ENCODE results near the gene FOXF1.

Gene FOXF1

DNA sequence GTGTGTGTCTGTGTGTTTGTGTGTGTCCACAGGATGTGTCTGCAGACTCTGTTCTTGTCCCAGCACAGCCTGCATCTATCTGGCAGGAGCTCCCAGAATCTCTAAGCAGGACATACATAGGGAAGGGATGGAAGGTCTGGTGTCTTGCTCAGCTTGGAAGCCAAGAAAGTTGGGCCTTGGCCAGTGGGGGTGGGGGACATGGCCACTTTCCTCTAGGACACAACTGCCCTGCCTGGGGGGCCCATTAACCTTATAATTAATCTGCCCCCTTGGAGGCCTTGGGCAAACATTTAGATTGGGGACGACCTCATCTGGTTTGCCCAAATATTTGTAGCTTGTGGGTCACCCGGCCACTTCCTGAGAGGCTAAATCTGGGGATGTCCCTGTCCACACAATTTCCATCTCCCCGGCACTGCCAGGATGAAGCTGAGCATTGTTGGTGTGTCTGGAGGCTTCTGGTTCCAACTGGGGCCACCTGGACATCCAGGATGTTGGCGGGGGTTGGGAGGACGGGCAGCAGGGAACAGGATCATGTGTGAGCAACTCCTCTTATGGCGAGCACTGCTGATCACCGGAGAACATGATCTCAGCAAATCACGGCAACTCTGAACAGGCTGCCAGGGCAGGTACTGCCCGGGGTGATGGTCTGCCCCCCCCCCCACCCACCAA, 17.2 kb upstream of the FOXF1 start:
- DNase-seq (ENCODE audit: low read depth in 2 of 2): no peak

DNA sequence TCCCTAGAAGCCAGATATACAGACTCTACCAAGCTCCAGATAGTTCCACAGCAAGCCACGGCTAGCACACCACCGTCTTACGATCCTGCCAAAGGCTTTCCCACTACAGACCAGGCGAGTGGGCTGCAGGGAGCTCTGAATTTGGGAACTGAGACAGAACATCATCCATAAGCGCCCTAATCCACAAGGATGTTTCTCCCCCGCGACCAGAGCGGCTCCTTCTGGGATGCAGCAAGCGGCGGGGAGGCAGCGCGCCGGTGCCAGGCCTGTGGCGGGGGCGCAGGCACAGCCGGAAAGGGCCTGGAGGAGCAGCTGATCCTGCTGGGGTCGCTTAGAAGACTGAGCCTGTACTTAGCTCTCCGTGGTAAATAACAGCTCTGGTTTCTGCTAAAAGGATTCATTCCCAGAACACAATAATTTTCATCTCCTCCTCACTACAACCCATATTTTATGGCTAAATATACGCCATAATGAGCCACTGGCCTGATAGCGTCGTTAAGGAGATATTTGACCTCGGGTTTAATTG, 16.2 kb upstream of the FOXF1 start:
- DNase-seq (ENCODE audit: low read depth in 2 of 2): no peak

DNA sequence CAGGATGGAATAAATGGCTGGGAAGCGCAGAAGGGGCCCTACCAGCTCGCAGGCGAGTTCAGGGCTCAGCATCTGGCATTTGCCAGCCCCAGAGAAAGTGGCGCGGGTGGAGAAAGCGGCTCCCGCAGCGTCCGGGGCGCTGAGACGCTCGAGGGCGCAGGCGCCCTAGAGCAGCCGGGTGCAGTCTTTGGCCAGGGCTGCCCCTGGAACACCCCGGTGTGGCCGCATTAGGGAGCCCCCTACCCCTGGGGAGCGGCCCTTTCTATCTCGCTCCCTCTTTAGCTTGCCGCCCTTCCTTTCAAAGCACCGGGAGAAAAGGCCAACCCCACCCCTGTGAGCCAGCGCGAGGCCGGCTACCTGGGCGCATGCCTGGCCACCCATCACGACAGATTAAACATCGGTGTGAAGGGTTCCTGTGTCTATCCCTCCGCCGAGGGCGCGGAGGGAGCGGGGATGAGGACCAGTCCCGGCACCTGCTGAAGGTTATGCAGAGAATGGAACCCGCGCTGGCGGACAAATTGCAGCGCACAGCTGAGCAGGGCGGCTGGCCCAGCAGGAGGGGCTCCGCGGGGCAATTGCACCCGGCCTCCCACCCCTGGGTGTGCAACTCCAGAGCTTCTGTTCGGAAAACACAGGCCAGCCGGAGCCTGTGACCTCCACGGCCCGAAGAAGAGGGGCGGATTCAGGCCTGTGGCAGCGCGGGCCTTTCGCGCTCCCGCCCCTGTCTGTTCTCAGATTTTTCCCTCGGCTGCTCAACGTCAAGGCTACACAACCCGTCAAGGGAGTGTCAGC, 15.6 kb upstream of the FOXF1 start:
- DNase-seq (ENCODE audit: low read depth in 2 of 2): no peak

DNA sequence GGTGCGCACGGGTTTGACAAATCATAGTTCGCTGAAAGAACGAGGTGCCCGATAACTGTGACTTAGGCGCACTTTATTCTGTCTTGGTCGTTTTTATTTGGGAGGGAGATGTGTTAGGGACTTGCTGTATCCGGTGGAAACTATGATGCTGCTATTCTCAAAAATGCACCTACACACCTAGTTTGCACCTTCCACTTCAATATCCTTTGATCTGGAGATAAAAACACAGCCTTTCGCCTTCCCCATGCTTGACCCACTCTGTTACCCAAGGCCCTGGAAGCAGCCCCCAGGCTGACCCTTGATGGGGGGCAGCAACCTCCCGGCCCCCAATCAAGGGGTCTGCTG, 15.0 kb upstream of the FOXF1 start:
- DNase-seq (ENCODE audit: low read depth in 2 of 2): no peak

DNA sequence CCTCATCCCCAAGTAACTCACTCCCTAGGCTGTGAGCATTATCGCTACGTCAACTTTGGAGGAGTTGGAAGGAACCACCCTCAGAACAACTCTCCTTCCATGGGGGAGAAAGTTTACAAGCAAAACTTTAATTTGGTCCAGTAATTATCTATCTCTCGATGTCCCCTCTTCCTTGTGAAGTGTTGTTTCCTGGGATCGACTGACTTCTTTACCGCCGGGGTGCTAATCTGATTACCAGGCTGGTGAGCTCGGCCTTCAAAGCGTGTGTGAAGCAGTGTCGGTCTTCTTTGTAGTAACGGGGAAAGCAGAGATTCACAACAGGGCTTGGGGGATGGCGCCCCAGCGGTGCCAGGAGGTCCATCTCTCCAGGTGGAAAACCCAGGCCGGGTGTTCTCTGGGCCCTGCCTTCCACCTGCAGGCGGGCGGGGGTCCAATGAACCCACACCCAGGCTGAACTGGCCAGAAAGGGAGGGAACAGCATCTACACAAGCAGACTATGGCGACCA, 14.5 kb upstream of the FOXF1 start:
- no peak for DNase-seq (ENCODE audit: low read depth in 2 of 2)

DNA sequence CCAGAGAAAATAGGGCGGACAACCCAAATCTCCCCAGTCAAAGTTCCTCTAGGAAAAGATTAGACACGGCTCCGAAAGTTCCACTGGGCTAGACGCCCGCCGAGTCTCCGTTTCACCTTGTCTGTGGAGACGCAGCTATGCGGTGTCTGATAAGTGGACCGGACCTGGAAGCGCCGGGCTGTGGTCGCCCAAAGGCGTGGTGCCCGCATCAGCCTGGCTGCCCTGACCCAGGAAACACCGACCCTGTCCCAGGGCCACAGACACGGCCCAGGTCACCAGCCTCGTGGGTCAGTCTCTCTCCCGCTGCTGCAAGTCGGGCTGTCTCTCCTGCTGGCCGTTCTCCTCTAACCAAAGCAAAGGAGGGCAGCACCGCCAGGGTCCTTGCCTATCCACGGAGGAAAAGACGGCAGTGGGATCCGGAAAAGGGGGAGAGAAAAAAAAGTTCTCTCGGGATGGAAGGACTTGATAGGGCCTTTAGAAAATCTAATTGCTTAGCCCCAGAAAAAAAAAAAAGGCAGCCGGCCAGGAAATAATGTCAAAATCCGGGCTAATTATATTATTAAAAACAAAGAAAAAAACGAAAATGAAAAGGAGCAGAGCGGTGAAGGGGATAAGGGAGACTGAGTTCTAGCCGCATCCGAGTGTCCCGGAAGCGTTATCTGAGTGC, 13.9 kb upstream of the FOXF1 start:
- DNase-seq (ENCODE audit: low read depth in 2 of 2): no peak

DNA sequence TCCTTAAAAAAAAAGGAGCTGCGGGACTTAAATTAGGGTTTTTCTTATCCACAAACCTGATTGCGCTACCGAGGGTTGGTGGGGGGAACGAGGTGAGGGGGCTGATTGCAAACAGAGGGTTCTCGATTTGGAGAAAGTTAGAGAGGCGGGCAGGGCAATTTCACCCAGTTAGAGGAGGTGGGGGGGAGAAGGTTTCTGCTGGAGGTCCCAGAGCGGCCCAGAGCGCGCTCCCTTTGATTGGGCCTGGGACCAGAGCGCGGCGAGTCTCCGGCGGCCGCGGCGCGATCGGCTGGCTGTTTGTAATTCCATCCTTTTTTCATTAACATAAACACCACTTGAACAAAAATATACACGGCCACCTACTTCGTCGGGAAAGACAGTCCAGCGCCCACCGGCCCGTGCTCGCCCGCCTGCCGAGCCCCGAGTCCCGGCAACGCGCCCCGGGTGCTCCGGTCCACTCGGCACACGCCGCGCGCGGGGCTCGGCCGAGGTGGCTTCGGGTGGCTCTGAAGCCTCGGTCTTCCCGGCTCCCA, 13.3 kb upstream of the FOXF1 start:
- no peak for DNase-seq (ENCODE audit: low read depth in 2 of 2)

DNA sequence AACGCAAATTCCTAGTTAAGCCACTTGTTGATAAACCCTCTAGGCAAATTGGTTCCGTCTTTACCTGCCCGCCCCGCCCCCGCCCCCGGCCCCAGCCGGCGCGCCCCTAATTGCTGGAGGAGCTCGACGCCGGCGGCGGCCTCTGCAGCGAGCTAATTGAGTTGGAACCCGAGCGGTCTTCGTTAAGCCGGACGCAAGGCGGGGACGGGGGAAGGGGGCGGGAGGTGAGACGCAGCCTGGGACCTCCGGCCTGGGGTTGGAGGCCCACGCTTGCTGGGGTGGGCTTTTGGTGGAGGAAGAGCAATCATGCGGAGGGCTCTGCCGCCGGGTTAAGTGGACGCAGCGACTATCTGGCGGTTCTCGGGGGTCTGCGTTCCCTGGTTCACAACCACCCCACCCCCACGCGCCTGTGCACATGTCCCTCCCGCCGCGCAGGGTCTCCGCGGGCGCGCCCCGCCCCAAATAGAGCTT, 12.7 kb upstream of the FOXF1 start:
- no peak for DNase-seq (ENCODE audit: low read depth in 2 of 2)

DNA sequence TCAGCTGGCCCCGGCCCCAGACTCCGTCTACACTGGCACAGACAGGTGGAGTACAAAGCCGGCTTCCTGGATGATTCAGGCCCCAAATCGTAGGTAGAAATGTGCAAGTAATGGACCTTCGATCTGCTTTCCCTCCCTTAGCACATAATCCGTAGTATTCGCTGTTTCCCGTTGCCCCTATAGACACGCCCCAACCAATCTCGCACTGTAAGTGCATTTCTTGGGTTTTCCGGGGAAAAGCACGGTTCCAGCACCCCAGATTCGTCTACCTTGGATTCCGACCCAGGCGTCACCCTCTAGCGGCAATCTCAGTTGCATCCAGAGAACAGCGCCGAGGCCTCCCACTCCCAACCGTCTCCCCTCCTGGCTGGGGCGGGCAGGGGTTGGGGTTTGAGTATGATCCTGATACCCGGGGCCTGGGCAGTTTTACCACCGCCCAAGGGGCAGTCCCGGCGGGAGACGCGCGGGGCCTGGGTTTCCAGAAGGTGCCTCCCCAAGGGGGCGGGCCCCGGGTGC, 12.1 kb upstream of the FOXF1 start:
- DNase-seq (ENCODE audit: low read depth in 2 of 2): no peak

DNA sequence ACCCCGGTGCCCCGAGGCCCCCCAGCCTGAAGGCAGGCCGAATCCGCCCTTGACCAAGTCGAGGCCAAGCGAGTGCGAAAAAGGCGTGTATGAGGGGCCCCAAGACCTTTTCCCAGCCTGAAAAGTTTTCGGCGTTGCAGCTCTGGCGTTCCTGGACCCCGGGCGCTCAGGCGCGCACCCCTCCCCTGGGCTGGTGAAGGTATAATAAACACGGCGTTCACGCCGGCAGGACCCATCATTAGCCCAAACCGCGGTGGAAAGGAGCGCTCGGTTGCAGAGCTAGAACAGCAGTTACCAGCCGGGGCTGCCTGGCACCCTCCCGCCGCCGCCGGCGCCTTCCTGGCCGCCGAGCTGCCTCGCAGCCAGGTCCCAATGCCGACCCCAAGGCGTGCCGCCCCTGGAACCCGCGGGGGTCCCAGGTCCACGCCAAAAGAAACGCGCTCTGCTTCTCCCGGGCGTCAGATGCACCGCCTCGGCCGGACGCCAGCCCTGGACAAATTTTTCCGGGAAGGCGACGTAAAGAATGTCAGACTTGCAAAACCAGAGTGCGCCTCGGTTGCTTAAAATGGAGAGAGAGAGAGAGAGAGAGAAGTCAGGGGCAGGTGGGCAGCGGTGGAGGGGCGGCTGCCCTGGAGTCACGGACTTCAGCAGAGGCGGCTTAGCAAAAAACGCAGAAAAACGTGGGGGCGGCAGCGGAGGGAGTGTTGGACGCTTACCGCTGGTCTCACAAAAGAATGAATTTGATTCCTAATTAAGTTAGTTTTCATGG, 11.5 kb upstream of the FOXF1 start:
- no peak for DNase-seq (ENCODE audit: low read depth in 2 of 2)

DNA sequence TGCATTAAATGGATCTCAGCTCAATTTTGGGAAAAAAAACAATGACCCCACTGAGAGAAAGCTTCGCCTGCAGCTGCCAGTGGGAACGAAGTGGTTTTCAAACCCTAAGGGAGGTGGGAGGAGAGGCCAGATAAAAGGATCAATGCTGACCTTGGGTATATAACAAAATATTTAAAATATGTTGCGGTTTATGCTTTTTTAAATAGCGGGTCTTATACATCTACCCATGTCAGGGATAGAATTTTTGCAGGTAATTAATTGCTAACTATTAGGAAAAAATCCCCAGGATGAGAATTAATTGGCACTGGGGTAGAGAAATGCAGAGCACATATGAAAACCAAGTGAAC, 10.9 kb upstream of the FOXF1 start:
- DNase-seq (ENCODE audit: low read depth in 2 of 2): no peak

DNA sequence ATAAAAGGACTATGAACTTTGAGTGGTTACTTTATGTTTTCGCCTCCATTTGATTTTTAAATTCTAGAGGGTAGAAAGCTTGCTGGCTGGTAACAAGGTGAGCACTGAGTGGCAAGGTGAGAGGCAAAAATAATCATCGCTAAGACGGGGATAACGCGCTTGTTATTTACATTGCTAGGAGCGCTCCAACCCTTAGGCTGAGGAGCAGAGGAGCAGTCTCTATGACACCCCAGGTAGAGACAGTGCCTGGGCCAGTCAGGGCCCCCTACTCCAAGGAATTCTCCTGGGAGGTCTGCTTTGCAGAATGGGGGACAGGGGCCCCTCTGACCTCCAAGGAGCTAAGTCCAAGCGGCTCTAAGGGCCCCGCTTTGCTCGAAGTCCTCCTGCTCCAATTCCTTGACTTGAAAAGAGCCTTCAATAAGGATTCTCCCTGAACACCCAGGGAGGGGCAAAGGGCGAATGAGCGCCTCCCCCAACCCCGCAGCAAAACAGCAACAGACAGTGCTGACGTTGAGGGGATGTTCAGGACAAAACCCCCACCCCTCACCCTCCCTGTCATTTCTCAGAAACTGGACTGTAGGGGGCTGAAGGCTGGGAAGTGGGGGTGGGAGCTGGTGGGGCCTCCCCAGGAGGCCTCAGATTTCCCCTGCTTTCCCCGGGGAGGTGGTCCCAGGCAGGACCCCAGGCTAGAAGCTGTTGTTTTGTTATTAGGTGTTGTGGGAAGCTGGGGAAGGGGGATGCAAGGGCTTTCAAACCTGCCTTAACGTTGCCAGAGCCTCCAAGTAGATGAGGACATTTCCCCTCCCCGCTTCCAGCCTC, 10.2 kb upstream of the FOXF1 start:
- no peak for DNase-seq (ENCODE audit: low read depth in 2 of 2)

DNA sequence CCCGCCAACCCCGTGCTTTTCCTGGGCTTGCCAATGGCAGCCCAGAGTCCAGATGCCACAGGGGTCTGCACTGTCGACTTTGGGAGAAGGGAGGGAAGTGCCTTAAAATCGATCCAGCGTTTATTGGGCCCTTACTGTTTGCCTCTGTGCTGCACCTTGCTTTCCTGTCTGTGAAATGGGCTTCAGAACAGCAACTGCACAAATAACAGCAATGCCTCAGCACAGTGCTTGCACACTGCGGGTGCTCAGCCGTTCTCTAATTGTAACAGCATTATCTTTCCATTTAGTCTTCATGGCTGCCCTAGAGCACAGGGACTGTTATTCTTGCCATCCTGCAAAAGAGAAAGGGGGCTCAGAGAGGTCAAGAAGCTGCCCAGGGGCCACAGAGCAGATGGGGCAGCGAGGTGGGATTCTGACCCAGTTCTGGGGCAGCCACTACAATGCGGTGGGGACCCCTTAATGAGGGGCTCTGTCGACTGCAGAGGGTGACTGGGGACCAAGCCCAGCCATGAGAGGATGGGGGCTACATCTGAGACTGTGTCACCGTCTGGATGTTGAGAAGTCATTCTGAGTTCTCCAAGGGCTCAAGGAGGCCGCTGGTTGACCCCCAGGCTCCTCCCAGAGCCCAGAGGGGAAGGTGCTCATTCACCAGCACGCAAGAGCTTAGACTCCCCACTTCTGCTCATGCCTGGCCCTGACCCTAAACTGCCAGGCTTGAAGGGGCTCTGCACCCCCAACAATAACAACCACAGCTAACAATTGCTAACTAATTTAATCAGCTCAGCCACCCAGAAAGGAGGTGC, 9.4 kb upstream of the FOXF1 start:
- no peak for DNase-seq (ENCODE audit: low read depth in 2 of 2)

DNA sequence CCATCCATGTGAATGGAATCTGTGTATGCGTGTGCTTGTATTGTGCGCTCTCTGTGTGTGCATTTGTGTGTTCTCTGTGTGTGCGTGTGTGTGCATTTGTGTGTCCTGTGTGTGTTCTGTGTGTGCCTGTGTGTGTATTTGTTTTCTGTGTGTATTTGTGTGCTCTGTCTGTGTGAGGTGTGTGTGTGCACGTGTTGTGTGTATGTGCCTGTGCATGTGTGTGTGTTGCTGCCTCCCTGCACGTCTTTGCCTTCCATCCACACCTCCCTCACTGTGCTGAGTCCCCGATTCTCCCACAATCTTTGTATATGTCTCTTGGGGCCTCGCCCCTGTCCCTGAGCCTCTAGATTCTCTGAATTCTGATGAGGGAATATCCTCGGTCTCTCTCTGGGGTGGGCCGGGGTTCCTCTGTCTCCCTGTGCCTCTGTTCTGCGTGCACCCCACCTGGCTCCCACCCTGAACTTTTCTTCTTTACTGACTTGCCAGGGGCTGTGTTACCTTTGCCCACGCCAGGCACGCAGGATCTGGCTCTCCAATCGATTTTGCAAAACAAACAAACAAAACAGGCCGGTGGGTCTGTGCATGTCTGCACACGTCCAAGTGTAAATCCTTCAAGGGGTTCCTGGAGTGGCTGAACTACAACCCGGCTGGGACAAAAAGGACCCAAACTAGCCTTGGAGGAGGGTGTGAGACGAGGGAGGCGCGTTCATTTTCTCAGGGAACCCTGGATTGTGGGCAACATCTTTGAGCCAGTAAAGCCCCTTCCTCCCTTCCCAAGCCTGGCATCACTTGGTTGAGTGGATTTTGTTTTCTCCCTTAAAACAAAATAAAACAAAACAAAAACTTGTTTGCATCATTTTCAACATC, 8.1 kb upstream of the FOXF1 start:
- no peak for DNase-seq (ENCODE audit: low read depth in 2 of 2)

DNA sequence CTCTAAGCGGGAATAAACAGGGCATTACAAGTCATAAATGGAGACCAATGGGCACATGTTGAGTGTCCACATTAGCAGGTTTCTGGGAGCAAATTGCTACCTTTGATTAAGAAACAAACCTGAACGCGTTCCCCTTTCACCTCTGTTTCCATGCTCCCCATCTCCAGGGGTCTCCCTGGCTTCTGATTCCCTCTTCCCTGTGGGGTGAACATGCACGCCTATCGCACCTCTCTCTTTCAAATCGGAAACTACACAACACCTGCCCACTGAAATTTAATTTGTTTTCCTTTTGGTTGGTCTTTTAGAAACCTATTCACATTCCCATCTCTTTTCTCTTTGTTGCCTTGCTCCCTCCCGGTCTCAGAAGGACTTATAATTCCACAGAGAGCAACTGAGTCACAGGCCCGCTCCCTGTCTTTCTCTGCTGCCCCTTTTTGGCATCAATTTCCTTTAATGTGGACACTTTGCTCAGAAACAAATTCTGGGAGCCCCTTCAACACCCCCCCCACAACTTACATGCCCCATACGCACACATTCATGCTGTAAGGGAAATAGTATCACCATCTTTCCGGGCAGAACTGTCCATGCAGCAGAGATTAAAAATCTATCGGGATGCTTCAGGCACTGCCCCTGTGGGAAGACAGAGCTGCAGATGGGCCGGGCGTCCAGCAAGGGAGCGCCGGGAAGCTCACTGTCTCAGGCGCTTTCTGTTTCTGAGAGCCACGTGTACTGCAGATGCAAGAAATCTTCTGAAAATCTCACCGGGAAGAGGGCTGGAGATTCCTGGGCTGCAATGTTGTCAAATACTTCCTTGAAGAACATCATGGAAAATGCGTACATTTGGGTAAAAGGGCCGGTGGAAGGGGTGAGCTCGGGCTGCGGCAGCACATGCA, 7.2 kb upstream of the FOXF1 start:
- DNase-seq (ENCODE audit: low read depth in 2 of 2): no peak

DNA sequence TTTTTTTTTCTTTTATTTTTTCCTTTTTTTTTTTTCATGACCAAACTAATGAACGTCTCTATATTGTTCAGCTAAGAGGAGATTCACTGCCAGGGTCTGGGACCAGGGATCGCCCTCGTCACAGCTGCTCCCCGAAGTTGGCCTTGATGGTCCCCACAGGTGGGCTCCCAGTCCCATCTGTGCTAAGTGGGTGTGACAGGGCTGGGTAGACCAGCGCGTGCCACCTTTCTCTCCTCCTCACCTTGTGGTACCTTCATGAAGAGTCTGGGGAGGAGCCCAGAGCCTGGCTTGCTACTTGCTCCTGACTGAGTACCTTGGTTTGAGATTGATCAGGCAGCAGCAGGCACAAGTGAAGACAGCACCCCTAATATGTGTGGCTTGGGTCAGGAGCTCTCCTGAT, 6.5 kb upstream of the FOXF1 start:
- no peak for DNase-seq (ENCODE audit: low read depth in 2 of 2)

DNA sequence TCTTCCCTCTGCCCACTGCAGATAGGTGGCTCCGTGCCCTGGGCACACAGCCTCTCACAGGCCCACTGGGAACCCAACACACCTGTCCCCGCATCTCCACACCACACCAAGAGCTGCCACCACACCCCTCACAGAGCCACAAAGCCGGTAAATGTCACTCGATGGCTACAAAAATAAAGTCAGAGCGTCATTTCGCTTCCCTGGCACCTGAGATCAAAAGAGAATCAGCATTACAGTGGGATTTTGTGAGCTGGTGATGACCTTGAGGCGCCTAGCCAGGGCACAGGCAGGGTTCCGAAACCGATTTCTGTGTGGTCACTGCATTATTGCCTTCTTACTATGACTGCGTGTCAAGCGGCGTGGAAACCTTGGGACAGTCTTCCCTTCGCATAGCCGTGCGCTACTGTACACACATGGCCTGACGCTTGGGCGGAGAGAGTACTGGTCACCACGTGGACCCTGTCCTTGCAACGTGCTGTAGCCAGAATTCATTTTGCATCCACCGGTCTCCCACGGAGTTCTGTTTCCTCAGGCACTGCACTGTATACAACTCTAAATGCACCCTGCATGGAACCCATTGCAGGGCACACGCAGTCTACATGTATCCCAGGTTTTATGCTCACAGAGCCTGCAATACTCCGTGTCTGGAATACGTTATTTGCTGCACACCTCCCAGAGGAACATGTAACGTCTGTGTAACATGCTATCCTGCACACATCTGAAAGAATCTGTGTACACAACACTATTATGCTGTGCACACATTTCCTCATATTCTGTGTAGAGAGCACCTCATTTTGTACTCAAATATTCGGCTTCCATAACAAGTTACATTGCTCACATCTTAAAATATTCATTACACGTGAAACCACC, 5.8 kb upstream of the FOXF1 start:
- DNase-seq (ENCODE audit: low read depth in 2 of 2): no peak
